COLO668 (cell line): ENCODE results near the gene DMRT3.
A peak's percentile ranks its signal among the peaks of the same experiment; 100 is the strongest.

Experiments used
- DNase-seq: peaks from one replicate; lab custom pipeline; 2025; ENCODE audit not compliant: unreplicated experiment; lab: John Stamatoyannopoulos, UW

The DMRT3 gene

DNA sequence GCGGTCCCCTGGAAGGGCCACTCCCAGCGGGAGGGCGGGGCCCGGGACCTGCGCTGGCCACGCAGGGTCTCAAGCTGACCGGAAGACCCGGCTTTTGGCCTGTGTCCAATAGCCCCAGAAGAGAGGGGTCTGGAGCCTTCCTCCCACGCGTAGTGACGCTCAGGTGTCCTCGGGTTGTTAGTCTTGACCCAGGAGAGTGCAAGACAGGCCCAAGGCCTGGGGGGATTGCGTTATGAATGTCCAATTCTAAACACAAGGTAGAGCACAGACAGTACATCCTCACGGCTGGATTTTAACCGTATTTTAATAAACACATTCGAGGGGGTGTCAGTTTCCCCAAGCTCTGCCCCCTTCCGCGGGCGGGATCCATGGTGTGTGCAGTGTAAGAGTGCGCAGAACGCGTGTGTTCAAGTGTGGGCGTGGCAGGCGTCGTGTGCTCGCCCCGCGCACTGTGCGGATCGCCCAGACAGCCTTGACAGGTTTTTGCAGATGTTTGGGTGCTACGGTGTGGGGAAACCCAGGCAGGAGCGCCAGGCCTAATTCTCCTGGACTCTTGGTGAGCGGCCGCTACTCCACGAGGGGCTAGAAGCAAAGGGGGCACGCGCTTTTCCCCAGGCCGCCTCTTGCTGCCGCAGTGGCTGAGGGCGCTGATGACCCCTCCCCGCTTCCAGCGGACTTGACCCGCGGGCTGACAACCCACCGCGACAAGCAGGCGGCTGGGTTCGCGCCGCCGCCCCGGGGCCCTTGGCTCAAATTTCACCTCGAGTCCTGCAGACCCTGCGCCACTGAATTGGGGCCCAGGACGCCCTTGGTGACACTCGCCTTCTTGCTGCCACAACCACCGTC is 6.1 kb upstream of the DMRT3 start:
- DNase-seq: no peak

DNA sequence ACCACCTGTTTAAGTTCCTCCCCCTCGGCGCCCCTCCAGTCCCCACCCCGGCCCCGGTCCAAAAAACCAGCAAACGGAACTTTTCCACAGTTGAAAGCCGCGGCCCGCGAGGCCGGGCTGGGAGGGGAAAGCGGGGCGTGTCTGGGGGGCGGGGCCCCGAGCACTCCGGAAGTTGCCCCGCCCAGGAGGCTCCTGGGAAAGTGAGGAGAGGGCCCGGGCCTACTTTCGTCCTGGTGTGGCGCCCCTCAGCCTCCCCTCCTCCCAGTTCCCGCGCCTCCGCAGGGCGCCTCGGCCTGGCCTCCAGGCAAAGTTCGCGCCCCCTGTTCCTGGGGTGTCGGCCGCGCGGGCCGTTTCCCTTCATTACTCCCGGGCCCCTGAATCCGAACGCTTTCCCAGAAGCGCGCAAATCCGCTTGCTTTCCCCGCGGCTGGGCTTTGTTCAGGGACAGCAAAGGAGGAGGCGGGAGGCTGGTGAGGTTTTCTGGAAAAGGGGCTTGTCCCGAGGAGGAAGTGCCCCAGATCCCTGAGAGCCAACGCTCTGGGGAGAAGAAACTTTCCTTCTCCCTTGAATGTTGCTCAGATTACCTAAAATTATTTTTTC is 4.5 kb upstream of the DMRT3 start:
- DNase-seq: peak; percentile 62

DNA sequence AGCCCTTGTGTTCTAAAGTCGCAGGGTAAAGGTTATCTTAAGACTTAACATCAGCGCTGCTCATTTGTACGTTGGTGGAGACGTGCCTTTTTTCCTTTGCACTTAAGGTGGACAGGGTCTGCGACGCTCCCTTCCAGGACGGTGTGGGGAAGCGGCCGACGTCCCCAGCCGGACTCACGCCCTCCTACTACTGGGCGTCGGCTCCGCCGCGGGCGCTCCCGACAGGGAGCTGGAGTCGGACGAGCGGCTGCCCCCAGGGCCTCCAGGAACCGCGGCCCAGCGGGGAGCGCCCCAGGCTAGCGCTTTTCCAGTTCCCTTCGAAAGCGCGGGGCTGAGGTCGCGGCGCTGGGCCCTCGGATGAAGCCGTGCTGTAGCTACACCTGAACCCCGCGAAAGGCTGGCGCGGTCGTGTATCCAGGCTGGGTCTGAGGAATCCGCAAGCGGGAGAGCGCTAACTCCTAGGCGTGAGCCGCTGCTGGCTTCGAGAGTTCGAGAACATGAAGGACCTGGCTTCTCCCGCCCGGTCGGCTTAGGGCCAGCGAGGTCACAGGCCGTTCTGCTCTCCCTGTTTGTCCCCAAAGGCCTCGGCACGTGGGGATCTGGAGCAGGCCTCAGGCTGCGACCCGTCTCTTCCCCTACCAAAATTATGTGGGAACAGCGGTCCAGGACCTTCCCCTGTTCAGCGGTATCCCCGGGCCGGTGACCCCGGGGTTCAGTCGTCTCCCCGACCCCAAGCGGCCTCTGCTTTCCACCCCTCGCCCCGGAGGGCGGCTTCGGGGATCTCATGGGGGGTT is 3.8 kb upstream of the DMRT3 start:
- DNase-seq: no peak

DNA sequence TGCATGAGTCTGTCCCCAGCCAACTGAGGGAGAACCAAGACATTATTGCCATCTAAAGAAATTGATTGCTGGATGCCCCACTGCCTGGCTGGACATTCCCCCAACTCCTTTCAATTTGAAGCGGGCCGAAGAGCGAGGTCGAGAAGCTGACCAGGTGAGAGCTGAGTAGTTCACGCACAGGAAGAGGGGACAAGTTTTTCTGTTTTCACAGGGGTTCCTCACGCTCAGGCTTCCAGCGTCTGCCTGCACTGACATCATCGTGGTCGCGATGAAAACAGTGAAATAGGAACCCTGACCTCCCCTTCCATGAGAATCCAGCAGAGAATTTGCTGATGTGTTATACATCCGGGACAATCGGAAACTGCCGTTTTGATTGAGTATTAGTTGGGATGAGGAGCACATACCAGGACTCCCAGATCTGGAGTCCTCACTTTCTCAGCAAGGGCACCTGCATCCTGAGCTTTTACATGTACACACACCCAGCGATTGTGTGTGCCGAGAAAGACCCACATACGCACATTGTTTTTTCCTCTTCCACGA is 3.1 kb upstream of the DMRT3 start:
- no peak for DNase-seq

DNA sequence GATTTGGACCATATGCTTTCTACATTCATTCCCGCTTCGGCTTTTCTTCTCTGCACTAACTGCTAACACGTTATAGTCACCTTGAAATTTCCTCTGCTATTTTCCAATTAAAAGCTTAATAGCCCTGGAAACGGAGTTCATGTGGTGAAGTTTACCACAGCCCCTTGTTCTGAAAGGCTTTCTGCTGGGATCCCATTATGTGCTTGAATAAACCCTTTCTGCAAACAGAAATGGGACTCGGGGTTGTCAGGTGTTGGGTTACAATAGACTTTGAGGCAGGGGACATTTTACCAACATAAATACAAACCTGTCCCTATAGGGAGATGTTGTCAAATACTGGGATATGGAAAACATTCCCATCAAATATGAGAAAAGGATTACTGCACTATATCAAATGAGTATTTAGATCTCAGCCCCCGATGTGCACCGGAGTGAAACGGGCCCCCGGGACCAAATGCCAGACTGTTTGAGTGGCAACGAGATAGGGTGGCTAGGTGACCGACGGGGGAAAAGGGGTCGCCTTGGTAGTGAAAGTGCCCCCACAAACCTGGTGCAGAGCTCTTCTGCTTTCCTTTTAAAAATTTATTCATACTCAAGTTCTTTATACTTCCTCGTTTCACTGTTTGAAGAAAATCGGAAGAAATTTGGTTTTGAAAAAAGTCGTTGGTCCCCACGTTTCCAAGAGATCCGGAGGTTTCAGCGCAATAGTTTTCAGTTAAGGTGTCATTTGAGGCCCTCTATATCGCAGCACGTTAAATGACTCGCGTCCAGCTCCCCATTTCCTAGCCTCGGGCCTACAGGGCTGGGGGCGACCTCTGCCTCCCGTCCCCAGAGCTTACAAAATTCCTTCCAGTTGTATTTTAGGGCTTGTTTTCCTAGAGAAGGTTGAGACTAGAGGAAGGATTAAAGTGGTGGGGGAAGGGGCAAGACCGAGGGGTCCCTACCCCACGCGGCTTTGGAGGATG is 2.1 kb upstream of the DMRT3 start:
- no peak for DNase-seq

DNA sequence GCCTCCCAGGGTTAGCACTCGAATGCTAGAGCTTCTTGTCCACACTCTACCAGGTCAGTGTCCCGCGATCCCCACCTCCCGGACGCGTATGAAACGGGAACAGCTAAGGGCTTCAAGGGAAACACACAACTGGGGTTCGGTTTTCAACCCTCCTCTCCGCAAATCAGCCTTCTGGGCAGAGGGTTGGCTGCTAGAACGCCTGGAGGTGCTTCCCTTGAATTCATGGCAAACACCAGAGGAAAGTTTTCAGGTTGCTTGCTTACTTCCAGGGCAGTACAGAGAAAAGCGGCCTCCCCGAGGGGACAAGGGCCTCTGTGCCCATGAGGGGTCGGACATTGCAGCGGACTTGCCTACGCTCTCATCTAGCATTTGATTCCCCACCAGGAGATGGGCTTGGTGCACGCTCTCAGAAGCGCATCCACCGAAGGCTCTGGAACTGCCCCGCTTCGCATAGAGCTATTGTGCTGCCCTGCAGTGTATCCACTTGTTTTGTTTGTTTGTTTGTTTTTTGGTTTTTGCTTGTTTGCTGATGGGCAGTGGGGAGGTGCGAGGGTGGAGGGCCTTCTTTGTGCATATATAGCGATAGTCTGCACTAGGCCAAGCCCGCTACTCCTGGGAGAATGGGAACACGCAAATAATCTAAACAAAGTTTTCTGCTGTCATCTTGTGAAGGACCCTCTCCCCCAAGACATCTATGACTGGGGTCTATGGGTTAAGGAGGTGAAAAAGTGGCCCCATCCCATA is 1.3 kb upstream of the DMRT3 start:
- no peak for DNase-seq

DNA sequence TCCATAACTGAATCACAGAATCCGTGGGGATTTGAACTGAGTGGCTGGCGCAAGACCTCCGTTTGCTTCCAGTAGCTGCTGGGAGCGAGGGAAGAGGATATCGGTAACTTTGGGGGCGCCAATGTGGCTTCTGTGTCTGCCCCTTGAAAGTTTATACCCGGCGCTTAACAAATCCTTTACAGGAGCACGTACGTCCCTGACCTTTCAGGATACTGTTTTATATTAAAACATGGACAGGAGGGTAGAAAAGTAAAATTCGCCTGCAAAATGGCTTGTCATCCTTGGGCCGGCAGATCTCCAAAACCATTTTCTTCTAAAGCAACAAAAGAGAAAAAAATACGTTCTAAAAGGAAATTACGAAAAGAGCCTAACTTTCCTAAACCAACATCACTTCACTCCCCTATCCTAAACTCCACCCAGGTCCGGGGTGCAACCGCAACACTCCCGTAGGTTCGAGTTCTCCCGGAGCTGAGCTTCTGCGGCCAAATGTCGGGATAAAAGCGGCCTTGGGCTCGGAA is 656 bp upstream of the DMRT3 start:
- no peak for DNase-seq

DNA sequence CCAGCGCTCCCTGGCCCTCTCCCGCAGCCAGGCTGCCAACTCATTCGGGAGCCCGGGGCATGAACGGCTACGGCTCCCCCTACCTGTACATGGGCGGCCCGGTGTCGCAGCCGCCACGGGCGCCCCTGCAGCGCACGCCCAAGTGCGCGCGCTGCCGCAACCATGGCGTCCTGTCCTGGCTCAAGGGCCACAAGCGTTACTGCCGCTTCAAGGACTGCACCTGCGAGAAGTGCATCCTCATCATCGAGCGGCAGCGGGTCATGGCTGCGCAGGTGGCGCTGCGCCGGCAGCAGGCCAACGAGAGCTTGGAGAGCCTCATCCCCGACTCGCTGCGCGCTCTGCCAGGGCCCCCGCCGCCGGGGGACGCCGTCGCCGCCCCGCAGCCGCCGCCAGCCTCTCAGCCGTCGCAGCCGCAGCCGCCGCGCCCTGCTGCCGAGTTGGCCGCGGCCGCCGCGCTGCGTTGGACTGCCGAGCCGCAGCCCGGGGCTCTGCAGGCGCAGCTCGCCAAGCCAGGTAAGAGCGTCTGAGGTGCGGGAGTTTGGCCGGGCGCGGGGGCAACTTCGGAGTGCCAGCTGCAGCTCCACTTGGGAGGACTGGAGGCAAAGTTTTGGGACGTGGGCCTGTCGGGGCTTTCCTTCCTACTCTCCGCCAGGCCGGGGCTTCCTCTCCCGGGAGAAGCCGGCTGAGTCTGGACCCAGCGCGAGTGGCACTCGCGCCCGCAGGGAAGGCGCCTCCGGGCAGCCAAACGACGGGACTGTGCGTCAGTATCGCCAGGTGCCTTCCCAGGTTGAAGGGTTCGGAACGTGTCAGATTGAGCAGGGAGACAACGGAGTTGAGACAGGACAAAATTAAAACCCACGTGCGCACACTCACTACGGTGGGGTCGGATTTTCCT is 735 bp downstream of the DMRT3 start:
- peak; percentile 73 for DNase-seq

DNA sequence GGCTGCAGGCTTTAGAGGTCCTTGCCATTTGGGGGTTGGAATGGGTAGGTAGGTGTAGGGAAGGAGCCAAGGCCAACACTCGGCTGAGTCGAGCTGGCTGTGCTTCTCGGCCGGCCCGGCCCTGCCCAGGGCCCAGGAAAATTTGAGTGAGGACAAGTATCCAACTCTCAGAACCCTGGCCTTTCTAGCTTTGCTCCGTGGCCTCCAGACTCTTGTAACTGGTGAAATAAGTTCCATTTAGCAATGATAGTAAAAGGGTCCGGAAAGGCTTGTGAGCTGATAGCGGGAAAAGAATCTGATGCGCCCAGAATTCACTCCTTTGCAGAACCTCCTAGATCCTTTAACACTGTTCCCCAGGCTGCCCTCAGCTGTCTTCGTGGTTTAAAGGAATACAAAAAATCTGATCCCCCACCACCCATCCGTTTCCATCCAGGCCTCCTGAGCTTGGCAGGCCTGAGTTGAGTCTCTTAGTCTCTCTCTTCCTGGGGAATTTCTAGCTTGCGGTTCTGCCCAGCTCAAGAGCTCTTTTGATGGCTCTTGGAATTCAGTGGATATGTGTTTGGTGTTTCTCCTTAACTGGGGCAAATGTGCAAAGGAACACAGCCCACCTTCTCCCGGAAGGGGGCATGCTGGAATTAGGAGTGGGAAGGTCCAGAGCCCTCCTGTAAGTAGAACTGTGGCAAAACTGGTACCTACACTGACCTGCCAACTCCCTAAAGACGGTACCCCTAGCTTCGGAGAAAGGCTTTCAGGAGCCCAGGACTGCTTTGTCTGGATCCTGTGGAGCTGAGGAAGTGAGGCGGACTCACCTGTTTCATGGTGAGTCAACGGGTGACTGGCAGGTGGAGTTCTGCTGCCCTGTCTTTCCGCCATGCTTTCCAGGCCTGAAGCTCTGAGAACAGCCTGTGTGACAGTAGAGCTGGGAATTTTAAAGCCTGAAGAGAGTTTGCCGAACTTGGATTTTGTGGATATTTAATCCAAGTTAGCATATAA is 1.7 kb downstream of the DMRT3 start:
- no peak for DNase-seq

DNA sequence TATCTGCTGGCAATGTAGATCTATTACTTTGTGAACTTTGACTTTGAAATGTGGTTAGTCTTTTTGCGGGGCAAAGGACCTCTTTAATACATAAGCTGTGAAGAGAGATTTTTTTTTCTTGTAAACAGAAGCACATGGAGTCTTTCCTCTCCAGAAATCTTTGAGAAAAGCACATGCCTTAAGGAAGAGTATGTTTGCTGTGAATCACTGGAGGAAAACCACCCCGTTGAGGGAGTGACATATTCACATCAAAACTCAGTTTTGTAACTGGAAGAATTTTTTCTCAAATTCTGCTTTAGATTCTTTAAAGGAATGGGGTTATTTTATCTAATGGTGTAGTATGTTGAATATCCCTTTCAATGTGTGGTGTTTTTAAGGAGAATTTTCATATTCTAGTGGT is 3.5 kb downstream of the DMRT3 start:
- DNase-seq: no peak

DNA sequence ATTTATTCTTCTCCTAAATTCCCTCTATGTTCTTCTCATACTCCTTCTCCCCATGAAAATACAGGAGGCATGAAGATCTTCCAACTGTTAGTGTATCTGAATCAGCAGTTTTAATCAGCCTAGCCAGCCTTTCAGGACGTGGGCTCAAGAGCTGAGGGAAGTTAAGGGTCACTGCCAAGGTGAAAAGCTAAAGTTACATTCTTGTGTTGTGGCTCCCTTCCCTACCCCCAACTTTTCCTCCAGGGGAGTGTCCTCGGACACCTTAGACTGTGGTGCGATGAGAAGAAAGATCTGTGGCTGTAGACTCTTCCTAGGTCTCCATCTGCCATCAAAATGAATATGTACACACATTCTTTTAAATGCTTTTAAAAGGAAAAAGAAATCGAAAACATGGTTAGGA is 4.2 kb downstream of the DMRT3 start:
- DNase-seq: no peak

DNA sequence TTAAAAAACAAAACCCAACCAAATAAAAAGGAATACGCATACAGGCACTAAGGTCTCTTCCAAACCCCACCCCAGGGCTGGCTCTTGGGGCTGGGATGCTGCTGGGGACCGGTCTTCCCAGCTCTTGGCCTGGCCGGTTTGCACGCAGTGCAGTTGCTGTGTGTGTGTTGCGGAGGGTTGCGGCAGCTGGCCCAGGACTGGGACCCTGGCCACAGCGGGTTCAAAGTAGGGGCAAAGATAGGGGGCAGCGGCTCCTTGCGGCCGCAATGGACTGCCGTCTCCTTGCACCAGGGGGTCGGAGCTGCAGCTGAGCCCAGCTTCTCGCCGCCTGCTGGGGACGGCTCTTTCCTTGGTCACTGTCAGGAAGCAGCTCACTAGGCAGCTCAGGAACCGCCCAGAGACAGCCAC is 5.0 kb downstream of the DMRT3 start:
- no peak for DNase-seq

DNA sequence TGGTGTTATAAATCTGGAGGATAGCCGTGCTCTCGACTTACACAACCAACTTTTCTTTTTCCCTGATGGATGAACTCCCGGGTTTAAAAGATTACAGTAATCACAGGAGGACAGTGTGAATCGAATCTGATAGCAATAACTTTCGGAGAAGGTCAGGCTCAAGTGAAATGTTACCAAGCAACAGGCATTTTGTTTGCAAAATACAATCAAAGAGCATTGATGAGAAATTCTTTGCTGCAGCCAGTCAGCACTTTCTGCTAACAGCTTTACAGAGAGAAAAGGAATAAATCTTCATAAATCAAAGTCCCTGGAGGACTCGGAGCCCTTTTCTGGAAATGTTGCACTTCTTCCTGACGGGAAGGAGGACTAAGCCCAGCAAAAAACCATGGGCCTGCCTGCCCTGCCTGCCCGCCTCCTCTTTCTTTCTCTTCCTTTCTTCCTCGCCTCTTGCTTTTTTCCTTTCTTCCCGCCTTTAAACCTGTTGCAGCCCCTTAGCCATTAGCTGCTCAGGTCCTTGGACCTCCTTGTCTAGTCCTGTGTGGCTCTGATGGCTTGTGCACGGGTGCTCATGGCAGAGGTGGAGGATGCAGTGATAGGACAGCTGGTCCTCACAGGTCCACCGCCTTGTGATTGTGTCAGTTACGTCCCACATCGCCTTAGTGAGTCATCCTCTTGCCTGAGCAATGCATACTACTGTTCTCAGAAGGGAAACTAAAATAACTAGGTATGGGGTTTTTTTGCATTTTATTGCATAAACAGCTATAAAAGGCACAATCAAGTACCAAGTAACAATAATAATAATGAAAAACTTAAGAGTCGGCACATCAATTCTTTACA is 6.2 kb downstream of the DMRT3 start:
- no peak for DNase-seq

DNA sequence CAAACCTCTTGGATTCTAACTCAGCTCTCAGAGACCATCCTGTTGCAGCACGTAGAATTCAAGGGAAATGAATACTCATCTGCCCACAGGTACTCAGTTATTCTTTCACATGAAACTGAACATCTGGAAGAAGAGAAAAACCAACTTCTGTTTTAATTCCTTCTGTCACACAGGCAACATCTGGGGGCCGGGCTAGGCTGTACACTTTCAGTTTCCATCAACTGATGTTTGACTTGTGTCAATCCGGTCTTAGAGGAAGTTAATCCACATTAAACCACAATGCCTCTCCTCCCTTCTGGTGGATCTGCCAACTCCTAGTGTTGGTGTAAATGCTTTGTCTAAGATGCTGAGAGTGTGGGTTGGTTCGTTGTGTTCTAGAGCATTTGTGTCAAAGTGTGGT is 17.6 kb downstream of the DMRT3 start:
- no peak for DNase-seq

DNA sequence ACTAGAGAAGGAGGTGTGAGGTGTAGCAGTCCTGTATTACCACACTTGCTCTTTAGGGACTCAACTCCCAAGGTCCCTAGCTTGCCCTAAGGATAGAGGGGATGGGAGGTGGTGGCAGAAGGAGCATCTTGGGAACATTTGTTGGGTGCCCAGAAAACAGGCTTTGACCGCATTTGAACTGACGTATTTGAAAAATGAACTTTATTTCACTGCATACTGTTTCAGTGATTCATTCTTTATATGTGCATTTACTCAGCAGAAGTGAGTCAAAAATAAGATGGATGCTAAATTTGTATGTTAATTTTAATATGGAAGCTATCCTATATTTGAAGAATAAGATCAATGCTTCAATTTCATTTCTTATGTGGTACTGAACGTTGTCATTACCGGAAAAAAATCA is 18.7 kb downstream of the DMRT3 start:
- DNase-seq: no peak

DNA sequence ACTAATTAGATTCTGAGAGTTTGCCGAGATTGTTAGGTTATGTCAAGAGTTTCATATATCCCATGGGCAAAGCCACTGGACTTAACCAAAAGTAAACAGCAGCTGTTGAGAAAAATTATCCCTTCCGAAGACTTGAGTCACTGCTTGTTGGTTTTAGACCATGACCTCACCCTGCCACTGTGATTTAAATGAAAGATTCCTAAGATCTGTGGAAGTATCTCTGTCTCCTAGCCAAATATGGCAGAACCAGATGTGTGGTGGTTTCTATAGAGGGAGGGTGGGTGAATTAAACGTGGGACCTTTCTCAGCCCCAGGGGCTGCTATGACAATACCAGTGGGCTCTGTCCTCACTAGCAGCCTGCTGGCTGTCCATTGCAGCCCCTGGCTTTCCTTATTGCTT is 19.3 kb downstream of the DMRT3 start:
- no peak for DNase-seq
